Measurements from ENCODE around the gene ZC3H10. TPM values are rescaled to one million over a fixed set of nuclear protein-coding genes. Genes with fewer than 3 reads are reported as not detected.

Gene ZC3H10
- total and polyA plus RNA-seq, 12 donors, result 2.2 to 15.0 (median 7.6) TPM

DNA sequence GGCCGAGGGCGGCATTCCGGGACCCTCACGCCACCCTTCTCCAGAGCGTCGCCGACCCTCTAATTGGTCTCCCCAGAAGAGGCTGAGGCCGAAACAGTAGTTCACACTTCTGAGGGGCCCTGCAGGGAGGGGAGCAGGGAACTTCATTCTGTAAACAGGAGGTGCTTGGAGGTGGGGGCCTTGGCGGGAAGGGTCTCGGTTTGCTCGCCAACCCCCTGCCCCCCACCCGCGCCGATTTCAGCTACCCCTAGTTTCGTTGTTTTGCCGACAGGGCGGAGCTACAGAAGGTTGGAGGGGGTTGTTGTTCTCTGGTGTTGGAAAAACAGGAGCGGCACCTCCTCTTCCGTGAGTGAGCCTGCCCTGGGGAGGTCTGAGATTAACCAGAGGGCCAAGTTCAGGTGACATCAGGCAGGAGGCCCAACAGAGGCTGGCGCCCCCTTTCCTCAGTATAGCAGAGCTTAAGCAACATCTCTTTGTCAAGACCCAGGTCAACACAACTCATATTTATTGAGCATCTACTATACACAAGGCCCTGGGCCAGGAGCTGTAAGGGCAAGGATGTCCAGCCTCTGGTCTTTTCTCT, 37.4 kb upstream of the ZC3H10 start:
- Histone ChIP-seq H3K9me3 (replicated peaks in 1 of 3) (no peaks in the 10 kb centered on the region), H3K27me3 (no peaks in the 10 kb centered on the region), H3K4me3 (peak overlapping the region in 1 of 4 donors; percentile 53), H3K36me3 (replicated peaks in 1 of 2) (no peaks in the 10 kb centered on the region), H3K4me1 (replicated peaks in 1 of 2) (peaks cover 7 to 11% of the 10 kb centered on the region in 2 donors), H3K27ac (no peak overlapping the region)
- no peak for DNase-seq
- intact Hi-C loops (cut with DNase I), result no loop called here
- TF ChIP-seq POLR2A (IDR thresholded peaks at IDR 0.05), result no peak
- TF ChIP-seq, protein P1, sequence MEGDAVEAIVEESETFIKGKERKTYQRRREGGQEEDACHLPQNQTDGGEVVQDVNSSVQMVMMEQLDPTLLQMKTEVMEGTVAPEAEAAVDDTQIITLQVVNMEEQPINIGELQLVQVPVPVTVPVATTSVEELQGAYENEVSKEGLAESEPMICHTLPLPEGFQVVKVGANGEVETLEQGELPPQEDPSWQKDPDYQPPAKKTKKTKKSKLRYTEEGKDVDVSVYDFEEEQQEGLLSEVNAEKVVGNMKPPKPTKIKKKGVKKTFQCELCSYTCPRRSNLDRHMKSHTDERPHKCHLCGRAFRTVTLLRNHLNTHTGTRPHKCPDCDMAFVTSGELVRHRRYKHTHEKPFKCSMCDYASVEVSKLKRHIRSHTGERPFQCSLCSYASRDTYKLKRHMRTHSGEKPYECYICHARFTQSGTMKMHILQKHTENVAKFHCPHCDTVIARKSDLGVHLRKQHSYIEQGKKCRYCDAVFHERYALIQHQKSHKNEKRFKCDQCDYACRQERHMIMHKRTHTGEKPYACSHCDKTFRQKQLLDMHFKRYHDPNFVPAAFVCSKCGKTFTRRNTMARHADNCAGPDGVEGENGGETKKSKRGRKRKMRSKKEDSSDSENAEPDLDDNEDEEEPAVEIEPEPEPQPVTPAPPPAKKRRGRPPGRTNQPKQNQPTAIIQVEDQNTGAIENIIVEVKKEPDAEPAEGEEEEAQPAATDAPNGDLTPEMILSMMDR (IDR thresholded peaks at IDR 0.05), result no peak
- 31 to 44% (median 36%) methylated on average over 6 to 20 of the region's 20 CpGs for WGBS, 4 donors

DNA sequence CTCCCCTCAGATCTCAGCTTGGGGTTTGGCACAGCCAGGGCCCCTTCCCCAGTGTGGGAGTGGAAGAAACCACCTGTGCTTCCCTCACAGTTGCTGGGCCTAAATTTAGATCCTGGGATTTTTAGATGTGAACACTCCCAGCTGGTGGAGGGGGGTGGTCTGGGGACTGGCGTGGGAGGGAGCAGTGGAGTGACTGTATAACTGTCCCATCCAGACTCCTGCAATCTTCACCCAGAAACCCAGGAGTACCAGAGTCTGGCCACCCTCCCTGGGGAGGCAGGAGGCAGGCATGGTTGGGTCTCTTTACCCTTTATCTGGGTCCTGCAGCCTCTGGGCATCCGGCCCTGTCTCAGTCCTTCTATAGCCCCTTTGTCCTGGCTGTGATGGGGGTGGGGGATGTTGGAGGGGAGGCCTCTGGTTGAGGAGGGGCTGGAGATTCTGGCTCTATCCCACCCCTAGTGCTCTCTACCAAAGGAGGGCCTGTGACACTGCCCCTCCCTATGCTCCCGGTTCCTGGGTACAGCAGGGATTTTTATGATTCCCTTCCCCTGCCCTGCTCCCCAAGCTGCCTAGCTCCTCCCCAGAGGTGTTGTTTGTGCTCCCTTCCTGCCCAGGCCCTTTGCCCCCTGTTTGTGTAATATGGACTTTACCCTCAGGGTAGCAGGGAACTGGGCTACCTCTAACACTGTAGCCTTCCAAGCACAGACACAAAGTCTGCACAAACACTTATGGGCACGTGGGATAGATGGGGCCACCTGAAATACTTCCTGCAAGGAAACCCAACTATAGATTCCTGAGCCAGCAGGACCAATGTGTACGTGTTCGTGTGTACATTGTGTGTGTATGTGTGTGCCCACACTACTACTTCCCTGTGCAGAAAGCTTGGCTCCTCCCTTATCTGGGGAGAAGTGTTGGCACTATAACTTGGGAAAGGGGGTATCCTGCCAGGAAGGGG, 36.4 kb upstream of the ZC3H10 start:
- Histone ChIP-seq H3K4me3 (no peak overlapping the region), H3K36me3 (replicated peaks in 1 of 2) (no peaks in the 10 kb centered on the region), H3K9me3 (replicated peaks in 1 of 3) (no peaks in the 10 kb centered on the region), H3K27me3 (no peaks in the 10 kb centered on the region), H3K4me1 (replicated peaks in 1 of 2) (peaks cover 7 to 11% of the 10 kb centered on the region in 2 donors), H3K27ac (no peak overlapping the region)
- intact Hi-C loops (cut with DNase I), result no loop called here
- 75 to 82% (median 77%) methylated on average over 3 to 6 of the region's 6 CpGs for WGBS, 4 donors
- no peak for DNase-seq
- TF ChIP-seq, protein P1 (IDR thresholded peaks at IDR 0.05), result no peak
- TF ChIP-seq POLR2A (IDR thresholded peaks at IDR 0.05), result no peak

DNA sequence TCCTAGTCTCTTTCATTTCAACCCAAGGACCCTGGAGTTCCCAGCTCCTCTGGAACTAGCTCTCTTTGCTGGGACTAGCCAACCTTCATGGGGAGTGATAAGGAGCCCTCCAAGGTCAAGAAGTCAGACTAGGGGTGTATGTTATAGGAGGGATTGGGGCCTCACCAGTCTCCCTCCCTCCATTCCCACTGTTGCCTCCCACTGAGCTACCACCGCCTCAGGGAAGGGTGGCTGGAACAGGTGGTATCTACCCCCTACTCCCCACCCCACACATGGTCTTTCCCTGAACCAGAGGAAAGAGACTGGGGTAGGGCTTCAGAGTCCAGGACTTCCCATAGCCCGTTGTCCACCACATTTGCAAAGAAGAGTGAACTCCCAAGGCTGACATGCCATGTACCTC, 35.7 kb upstream of the ZC3H10 start:
- Histone ChIP-seq H3K4me1 (replicated peaks in 1 of 2) (peaks cover 7 to 11% of the 10 kb centered on the region in 2 donors), H3K4me3 (no peak overlapping the region)
- WGBS, 4 donors, result 67 to 100% (median 90%) methylated on average over 2 of the region's 2 CpGs

GRCh38 chr12:56082967-56083366, 35.1 kb upstream of the ZC3H10 start:
- H3K4me3 ChIP-seq, result no peak overlapping the region
- no peaks in the 10 kb centered on the region for H3K27me3 ChIP-seq
- no peaks in the 10 kb centered on the region for H3K9me3 ChIP-seq (replicated peaks in 1 of 3)
- WGBS, 4 donors, result 48 to 78% (median 69%) methylated on average over 2 to 3 of the region's 3 CpGs
- H3K4me1 ChIP-seq (replicated peaks in 1 of 2), result peaks cover 7 to 11% of the 10 kb centered on the region in 2 donors
- intact Hi-C loops (cut with DNase I), result no loop called here
- no peaks in the 10 kb centered on the region for H3K36me3 ChIP-seq (replicated peaks in 1 of 2)
- no peak overlapping the region for H3K27ac ChIP-seq
- DNase-seq, result no peak
- no peak for TF ChIP-seq POLR2A (IDR thresholded peaks at IDR 0.05)
- TF ChIP-seq, protein P1 (IDR thresholded peaks at IDR 0.05), result no peak

More for the DNA sequence above, 35.7 kb upstream of the ZC3H10 start:
- intact Hi-C loops (cut with DNase I), result no loop called here
- TF ChIP-seq, protein P1 (IDR thresholded peaks at IDR 0.05), result no peak
- no peak for TF ChIP-seq POLR2A (IDR thresholded peaks at IDR 0.05)
- H3K27me3 ChIP-seq, result no peaks in the 10 kb centered on the region
- H3K36me3 ChIP-seq (replicated peaks in 1 of 2), result no peaks in the 10 kb centered on the region
- H3K9me3 ChIP-seq (replicated peaks in 1 of 3), result no peaks in the 10 kb centered on the region
- DNase-seq, result no peak
- no peak overlapping the region for H3K27ac ChIP-seq

All from adrenal gland (tissue), 12 donors.